Measurements from ENCODE around the gene MEPE. TPM values are rescaled to one million over a fixed set of nuclear protein-coding genes. Genes with fewer than 3 reads are reported as not detected.

MEPE gene
- total RNA-seq, 1 experiment from 2014 or later, result not detected

- no TSS peak for BruUV-seq (replicated peaks)
- Histone ChIP-seq H3K27me3 (ENCODE audit: control insufficient read depth, insufficient read depth, low read length) (peaks cover 3% of the 10 kb centered on the region; the same call in 1 of the 2 replicates), H3K4me3 (ENCODE audit: low read depth in 2 of 2, low read length in 2 of 2) (no peak overlapping the region), H3K27ac (ENCODE audit: low read length) (no peak overlapping the region), H3K9me3 (ENCODE audit: control insufficient read depth, insufficient read depth, low read depth, low read length) (no peaks in the 10 kb centered on the region), H3K4me1 (ENCODE audit: control insufficient read depth, insufficient read depth, low read length) (no peaks in the 10 kb centered on the region), H3K36me3 (ENCODE audit: control insufficient read depth, insufficient read depth, low read length) (no peaks in the 10 kb centered on the region)
- DNase-seq (ENCODE audit: low read depth, low spot score), result no peak
- POLR2A ChIA-PET, result no interaction called here
- intact Hi-C loops (cut with micrococcal nuclease; ENCODE audit: unreplicated experiment) (loop anchor here (1.0 to 5.0 kb wide), 2 partner anchors 119 to 358 kb away; no protein-coding TSS in a partner anchor), in situ Hi-C loops (cut with HindIII; ENCODE audit: low pct_unique_long_range_greater_than_20kb, low sequenced_read_pairs) (no loop called here)
- no peak for ATAC-seq
- TF ChIP-seq CTCF (IDR thresholded peaks at IDR 0.05) (no peak), TCF7L2 (IDR thresholded peaks at IDR 0.05; ENCODE audit: low read depth, low read length) (no peak), REST (IDR thresholded peaks at IDR 0.05; ENCODE audit: insufficient read depth in 1 of 2, low read depth in 2 of 2, low read length in 1 of 2) (no peak), SIN3A (IDR thresholded peaks at IDR 0.05; ENCODE audit: borderline replicate concordance, insufficient read depth, low read depth, low read length) (no peak), POLR2AphosphoS5 (IDR thresholded peaks at IDR 0.05; ENCODE audit: low read depth, low read length) (no peak)
- CTCF ChIA-PET, result no interaction called here
Measured at GRCh38 chr4:87853891-87854290, 21.1 kb downstream of the MEPE start.

GRCh38 chr4:87855559-87855958 is 22.8 kb downstream of the MEPE start:
- no peaks in the 10 kb centered on the region for H3K4me1 ChIP-seq (ENCODE audit: control insufficient read depth, insufficient read depth, low read length)
- DNase-seq (ENCODE audit: low read depth, low spot score) (no peak), ATAC-seq (no peak)
- intact Hi-C loops (cut with micrococcal nuclease; ENCODE audit: unreplicated experiment) (no loop called here), in situ Hi-C loops (cut with HindIII; ENCODE audit: low pct_unique_long_range_greater_than_20kb, low sequenced_read_pairs) (no loop called here)
- no peaks in the 10 kb centered on the region for H3K9me3 ChIP-seq (ENCODE audit: control insufficient read depth, insufficient read depth, low read depth, low read length)
- no peak for TF ChIP-seq TCF7L2 (IDR thresholded peaks at IDR 0.05; ENCODE audit: low read depth, low read length)
- no peak for TF ChIP-seq REST (IDR thresholded peaks at IDR 0.05; ENCODE audit: insufficient read depth in 1 of 2, low read depth in 2 of 2, low read length in 1 of 2)
- TF ChIP-seq SIN3A (IDR thresholded peaks at IDR 0.05; ENCODE audit: borderline replicate concordance, insufficient read depth, low read depth, low read length), result no peak
- POLR2A ChIA-PET, result no interaction called here
- no TSS peak for BruUV-seq (replicated peaks)
- H3K27me3 ChIP-seq (ENCODE audit: control insufficient read depth, insufficient read depth, low read length), result no peaks in the 10 kb centered on the region; the same call in 1 of the 2 replicates
- no peaks in the 10 kb centered on the region for H3K36me3 ChIP-seq (ENCODE audit: control insufficient read depth, insufficient read depth, low read length)
- no peak overlapping the region for H3K4me3 ChIP-seq (ENCODE audit: low read depth in 2 of 2, low read length in 2 of 2)
- CTCF ChIA-PET, result interaction anchor here (0.6 kb wide), 1 partner anchor 120 kb away, joined by 4 read pairs; the partner anchor contains the start of gene SPP1
- no peak overlapping the region for H3K27ac ChIP-seq (ENCODE audit: low read length)

Data from Panc1 (cell line).